Cardiac muscle cell (in vitro differentiated cells and primary cell): Measurements from ENCODE around the gene ZNF521. TPM values are rescaled to one million over a fixed set of nuclear protein-coding genes. Genes with fewer than 3 reads are reported as not detected.
"Not testable (repeated sequence)": the region's sequence is repeated elsewhere in the genome, so short reads cannot be mapped to it uniquely, and the experiment has no call there.

Source experiments
- DNase-seq, 2 donors: peaks; one replicate each; pipeline versions ENCODE4 v3.0.0 to v3.0.0-alpha.2; 2010 to 2017; ENCODE audit warnings: low read depth in 1 of 2, low spot score in 1 of 2
- H3K27ac ChIP-seq: fragments of 200-600 bp; sonication (generic); 2 replicates; pipeline ENCODE4 v1.5.1; 2016
- H3K27me3 ChIP-seq: fragments of 200-600 bp; sonication (generic); 2 replicates; pipeline ENCODE4 v1.6.0; 2016; ENCODE audit warnings: control low read depth
- H3K36me3 ChIP-seq: fragments of 200-600 bp; sonication (generic); 2 replicates; pipeline ENCODE4 v1.5.1; 2016; ENCODE audit warnings: control low read depth
- H3K4me1 ChIP-seq: fragments of 200-600 bp; sonication (generic); 2 replicates; pipeline ENCODE4 v1.8.1; 2017; ENCODE audit warnings: low read depth, mild to moderate bottlenecking, mixed run types
- H3K4me3 ChIP-seq: fragments of 200-600 bp; sonication (generic); 2 replicates; pipeline ENCODE4 v1.5.1; 2016; ENCODE audit warnings: mild to moderate bottlenecking
- H3K9me3 ChIP-seq: fragments of 200-600 bp; sonication (generic); 2 replicates; pipeline ENCODE4 v1.5.1; 2017; ENCODE audit warnings: low read depth, mild to moderate bottlenecking, control low read depth
- polyA plus RNA-seq: library from polyadenylated mRNA; unstranded; fragments of >200 nt; fragmentation: Nextera tagmentation; extraction: Ambion mirVana; gene quantifications from 2 replicates; pipeline ENCODE4 v1.2.1, GENCODE V29; 2016
- total RNA-seq: library from RNA; depleted of rRNA; stranded (reverse); fragments of >200 nt; gene quantifications from 2 replicates; pipeline ENCODE4 v1.2.3, GENCODE V29; 2016
- TF ChIP-seq, protein P1 (sequence below): IDR thresholded peaks from 2 replicates; pipeline ENCODE4 v1.5.1; 2012; ENCODE audit warnings: low read depth, mild to moderate bottlenecking, low read length

ZNF521 gene
- total and polyA plus RNA-seq, 2 experiments from 2014 or later, result 34.2 to 442 TPM

DNA sequence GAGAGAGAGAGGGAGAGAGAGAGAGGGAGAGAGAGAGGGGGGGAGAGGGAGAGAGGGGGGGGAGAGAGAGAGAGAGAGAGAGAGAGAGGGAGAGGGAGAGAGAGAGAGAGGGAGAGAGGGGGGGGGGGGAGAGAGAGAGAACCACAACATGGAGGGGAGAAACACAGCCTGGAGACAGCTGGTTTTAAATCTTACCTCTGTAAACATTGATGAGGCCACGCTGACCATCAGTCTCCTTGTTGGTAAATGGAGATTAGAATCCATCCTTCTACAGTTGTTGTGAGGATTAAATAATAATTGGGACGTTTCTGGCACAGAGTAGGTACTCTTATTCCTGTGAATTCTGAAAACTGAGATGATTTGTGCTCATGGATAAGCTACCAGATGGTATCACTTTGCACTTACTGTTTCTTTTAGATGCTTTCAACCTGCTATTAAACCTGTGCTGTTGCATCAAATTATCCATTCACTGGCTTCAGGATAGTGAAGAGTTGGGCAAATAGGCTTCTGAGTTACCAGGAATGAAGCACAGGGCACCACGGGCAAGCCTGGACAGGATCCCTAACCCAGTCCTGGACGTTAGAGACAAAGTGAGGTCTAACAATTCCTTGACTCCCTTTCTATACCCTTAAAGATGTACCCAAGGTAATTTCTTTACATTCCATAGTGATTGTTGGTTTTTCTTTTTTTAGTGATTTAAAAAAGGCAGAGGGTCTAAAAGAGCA is 318.1 kb downstream of the ZNF521 start:
- H3K27ac ChIP-seq, result no peak overlapping the region
- TF ChIP-seq, protein P1, sequence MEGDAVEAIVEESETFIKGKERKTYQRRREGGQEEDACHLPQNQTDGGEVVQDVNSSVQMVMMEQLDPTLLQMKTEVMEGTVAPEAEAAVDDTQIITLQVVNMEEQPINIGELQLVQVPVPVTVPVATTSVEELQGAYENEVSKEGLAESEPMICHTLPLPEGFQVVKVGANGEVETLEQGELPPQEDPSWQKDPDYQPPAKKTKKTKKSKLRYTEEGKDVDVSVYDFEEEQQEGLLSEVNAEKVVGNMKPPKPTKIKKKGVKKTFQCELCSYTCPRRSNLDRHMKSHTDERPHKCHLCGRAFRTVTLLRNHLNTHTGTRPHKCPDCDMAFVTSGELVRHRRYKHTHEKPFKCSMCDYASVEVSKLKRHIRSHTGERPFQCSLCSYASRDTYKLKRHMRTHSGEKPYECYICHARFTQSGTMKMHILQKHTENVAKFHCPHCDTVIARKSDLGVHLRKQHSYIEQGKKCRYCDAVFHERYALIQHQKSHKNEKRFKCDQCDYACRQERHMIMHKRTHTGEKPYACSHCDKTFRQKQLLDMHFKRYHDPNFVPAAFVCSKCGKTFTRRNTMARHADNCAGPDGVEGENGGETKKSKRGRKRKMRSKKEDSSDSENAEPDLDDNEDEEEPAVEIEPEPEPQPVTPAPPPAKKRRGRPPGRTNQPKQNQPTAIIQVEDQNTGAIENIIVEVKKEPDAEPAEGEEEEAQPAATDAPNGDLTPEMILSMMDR, result no peak
- H3K27me3 ChIP-seq, result no peaks in the 10 kb centered on the region
- no peaks in the 10 kb centered on the region for H3K36me3 ChIP-seq
- H3K9me3 ChIP-seq, result no peaks in the 10 kb centered on the region
- H3K4me3 ChIP-seq, result no peak overlapping the region
- H3K4me1 ChIP-seq, result peaks cover 5% of the 10 kb centered on the region
- DNase-seq, result no peak

- H3K4me3 ChIP-seq, DNase-seq, H3K27me3 ChIP-seq, H3K36me3 ChIP-seq, H3K4me1 ChIP-seq, H3K27ac ChIP-seq, H3K9me3 ChIP-seq: not testable (repeated sequence)
These were observed 318.8 kb downstream of the ZNF521 start for GRCh38 chr18:25033175-25033574.

GRCh38 chr18:25029802-25030201 is 322.2 kb downstream of the ZNF521 start:
- Histone ChIP-seq H3K4me3 (no peak overlapping the region), H3K27me3 (no peaks in the 10 kb centered on the region), H3K4me1 (no peaks in the 10 kb centered on the region), H3K9me3 (no peaks in the 10 kb centered on the region), H3K27ac (no peak overlapping the region), H3K36me3 (no peaks in the 10 kb centered on the region)
- TF ChIP-seq, protein P1, result no peak
- no peak for DNase-seq

- TF ChIP-seq, protein P1, result no peak
- Histone ChIP-seq H3K9me3 (no peaks in the 10 kb centered on the region), H3K27ac (no peak overlapping the region), H3K27me3 (no peaks in the 10 kb centered on the region), H3K4me1 (no peaks in the 10 kb centered on the region), H3K4me3 (no peak overlapping the region), H3K36me3 (no peaks in the 10 kb centered on the region)
- DNase-seq, result no peak
These were observed 332.0 kb downstream of the ZNF521 start for GRCh38 chr18:25019931-25020330.

DNA sequence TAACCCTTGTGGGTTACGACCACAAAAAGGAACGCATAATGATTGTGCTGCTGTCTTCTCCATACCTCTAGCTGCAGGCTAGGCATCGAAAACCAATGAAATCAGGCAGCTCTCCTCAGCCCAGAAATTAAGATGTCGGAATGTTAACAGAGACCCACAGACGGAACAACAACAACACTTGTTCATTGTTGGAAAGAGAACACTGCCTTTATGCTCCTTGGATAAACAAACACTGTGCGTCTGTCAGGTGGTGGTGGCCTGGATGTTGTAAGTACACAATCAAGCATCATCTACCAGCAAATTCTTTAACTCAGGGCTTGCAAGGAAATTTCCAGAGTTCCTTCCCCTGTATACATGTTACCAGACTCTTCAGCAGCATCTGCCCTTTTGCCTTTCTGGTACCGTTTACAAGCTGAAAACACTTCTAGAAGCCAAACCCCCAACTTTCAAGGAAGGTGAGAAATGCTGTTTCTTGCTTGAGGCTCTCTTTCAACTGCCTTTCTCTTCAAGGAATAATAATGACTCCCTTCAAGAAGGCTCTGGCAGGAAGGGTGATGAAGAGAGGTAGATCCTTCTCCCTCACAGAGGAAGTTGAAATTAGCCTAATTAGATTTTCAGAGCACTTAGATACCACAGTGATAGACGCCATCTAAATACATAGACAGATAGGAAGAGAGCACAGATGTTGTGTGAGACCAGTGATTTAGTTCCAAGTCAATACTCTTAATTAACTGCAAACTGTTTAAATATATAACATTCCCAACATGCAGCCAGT is 332.7 kb downstream of the ZNF521 start:
- Histone ChIP-seq H3K27ac (no peak overlapping the region), H3K4me1 (no peaks in the 10 kb centered on the region), H3K9me3 (no peaks in the 10 kb centered on the region), H3K36me3 (no peaks in the 10 kb centered on the region), H3K27me3 (no peaks in the 10 kb centered on the region), H3K4me3 (no peak overlapping the region)
- DNase-seq, result no peak
- TF ChIP-seq, protein P1, result no peak

- Histone ChIP-seq H3K4me1 (no peaks in the 10 kb centered on the region), H3K36me3 (no peaks in the 10 kb centered on the region), H3K4me3 (no peak overlapping the region), H3K9me3 (no peaks in the 10 kb centered on the region), H3K27me3 (no peaks in the 10 kb centered on the region), H3K27ac (no peak overlapping the region)
- DNase-seq, result no peak
- TF ChIP-seq, protein P1, result no peak
These were observed 335.3 kb downstream of the ZNF521 start for GRCh38 chr18:25016666-25017065.
